GM15510 (cell line): ENCODE measurements around the gene ZMIZ1.

Source experiments
- POLR2A ChIP-seq: IDR thresholded peaks from 3 replicates; pipeline ENCODE4 v1.6.1; 2011; ENCODE audit warnings: borderline replicate concordance; ENCODE audit not compliant: insufficient read length; ENCODE audit errors: extremely low read depth

ZMIZ1 gene

GRCh38 chr10:79336276-79336675 lies 267.5 kb downstream of the ZMIZ1 start:
- no peak for TF ChIP-seq POLR2A

GRCh38 chr10:79336739-79337138 lies 268.0 kb downstream of the ZMIZ1 start:
- TF ChIP-seq POLR2A = no peak

- TF ChIP-seq POLR2A = no peak
Measured at GRCh38 chr10:79339266-79339665, 270.5 kb downstream of the ZMIZ1 start.

DNA sequence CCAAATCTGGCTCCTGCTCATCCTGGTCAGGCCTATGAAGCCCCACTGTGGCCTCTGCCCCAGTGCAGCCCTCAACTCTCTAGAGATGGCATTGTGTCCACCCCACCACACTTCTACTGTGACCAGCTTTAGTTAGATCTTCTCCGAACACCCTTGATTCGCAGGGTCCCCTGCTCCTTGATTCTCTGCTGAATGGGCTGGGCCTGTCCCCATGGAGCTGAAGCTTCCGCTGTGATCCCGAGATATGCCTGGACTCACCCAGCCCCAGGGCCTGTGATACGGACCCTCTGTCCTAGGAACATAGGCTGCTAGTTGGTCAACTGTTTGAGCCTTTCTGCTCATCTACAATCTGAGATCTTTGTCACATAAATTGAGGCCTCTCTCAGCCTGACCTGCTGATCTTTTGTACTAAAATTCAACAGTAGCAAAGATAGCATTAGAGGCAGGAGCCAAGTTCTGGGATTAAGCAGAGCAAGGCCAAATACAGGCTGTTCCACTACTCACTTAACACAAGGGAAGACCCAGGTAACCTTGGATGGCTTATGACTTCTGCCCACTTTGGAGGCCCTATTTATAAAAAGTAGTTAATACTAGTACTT lies 272.0 kb downstream of the ZMIZ1 start:
- no peak for TF ChIP-seq POLR2A

GRCh38 chr10:79342295-79342761 lies 273.6 kb downstream of the ZMIZ1 start:
- TF ChIP-seq POLR2A = no peak

DNA sequence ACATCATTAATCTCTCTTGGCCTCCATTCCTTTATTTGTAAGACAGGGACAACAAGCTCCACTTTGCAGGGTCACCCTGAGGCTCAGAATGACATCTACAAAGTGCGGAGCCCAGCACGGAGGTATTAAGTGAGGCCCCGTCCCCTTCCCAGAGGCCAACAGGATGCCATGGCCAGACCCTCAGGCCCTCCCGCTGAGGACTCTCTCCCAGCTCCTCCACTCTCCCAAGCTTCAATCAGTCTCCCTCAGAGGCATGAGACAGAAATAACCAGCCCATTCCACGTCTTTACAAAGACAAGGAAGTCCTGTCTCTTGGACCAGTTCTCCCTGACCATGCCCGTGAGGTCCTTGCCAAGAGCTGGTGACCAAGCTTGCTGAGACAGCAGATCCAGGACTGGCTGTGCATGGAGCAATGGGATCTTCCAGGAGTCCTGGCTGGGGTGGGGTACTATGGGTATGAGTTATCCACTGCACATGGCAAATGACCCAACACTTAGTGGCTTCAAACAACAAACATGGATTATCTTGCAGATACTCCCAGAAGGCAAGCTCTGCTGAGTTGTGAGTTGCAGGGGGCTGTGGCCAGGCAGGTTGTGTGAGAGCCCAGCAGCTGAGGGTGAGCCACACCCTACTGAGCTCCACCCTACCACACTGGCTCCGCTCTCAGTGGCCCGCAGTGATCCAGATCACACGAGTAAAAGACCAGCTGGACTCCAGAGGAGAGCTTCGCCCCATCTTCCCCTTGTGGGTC lies 274.2 kb downstream of the ZMIZ1 start:
- no peak for TF ChIP-seq POLR2A

DNA sequence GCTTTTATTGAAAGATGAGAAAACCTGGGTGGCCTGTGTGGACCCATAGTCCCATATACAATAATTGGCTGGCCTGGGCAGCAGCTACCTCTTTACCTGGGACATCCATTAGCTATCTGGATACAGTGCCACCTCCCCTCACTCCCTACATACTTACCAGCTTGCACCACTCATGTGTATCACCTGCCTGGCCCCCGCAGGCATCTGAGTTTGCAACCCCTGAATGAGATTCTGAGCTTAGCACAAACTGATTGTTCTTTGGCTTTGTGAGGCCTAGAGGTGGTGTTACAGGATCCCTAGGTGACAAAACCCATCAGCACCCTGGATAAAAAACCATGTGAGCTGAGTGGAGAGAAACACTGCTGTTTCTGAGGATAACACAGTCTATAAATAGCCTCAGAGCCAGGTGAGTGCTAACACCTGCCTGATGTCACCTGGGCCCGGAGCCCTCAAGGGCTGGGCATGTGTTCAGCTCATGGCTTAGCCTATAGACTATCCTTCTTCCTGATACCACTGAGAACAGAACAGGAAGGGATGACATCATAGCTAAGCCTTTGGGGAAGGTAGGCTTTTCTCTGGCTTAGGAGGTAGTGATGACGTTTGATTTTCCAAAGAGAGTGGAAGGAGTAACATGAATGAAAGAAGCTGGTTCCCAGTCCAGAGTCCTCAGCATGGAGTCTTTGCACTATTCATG lies 275.9 kb downstream of the ZMIZ1 start:
- TF ChIP-seq POLR2A = no peak

GRCh38 chr10:79345241-79346011 lies 276.7 kb downstream of the ZMIZ1 start:
- TF ChIP-seq POLR2A = no peak

DNA sequence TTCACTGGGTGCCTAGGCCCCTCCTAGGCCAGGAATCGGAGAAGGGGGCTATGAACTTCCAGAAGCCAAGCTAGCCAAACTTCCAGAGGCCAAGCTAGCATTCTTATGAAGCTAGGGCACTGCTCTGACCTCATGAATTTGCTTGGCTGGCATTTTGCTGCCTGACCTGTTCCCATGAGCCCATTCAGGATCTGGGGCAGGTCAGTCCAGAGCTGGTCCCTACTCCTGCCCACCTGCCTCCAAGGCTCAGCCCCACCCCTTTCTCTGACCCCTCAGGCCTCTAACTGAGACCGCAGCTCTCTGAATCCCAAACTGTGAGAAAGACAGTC lies 277.2 kb downstream of the ZMIZ1 start:
- TF ChIP-seq POLR2A = no peak

GRCh38 chr10:79346388-79347225 lies 277.8 kb downstream of the ZMIZ1 start:
- TF ChIP-seq POLR2A = no peak

- peak; percentile 94 for TF ChIP-seq POLR2A
Measured at GRCh38 chr10:79347226-79347893, 278.6 kb downstream of the ZMIZ1 start, which contains the start of gene PPIF. PPIF (plus strand) TSS chr10:79347469; CDS start chr10:79347549, 80 bp downstream.

- peak; percentile 40 for TF ChIP-seq POLR2A
Measured at GRCh38 chr10:79347894-79348639, 279.3 kb downstream of the ZMIZ1 start.

DNA sequence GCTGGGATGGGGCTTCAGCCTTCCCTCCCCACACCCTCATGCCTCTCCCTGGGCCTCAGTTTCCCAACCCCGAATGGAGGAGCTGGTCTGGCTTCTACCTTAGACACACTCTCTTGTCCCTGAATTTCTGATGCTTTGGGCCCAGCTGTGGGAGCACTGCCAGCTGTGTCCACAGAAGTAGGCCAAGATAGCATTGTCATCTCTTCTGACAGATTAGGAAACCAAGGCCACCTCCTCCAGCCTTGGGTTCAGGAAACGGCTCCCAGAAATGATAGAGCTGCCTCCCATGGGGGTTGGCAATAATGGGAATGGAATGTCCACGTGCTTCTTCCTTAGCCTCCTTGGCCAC lies 279.8 kb downstream of the ZMIZ1 start:
- TF ChIP-seq POLR2A = no peak

- no peak for TF ChIP-seq POLR2A
Measured at GRCh38 chr10:79349072-79349491, 280.3 kb downstream of the ZMIZ1 start.
